ENCODE results near the gene MYOCD.
A peak's percentile ranks its signal among the peaks of the same experiment; 100 is the strongest.

MYOCD gene

GRCh38 chr17:12666718-12667117, 1.0 kb downstream of the MYOCD start:
- Histone ChIP-seq H3F3A (ENCODE audit: control insufficient read depth, insufficient read depth) (no peaks in the 10 kb centered on the region), H3K9me2 (replicated peaks; ENCODE audit: control insufficient read depth, low read length) (no peaks in the 10 kb centered on the region), H3K4me1 (ENCODE audit: control insufficient read depth, low read length) (no peaks in the 10 kb centered on the region), H3K4me3 (ENCODE audit: low read length) (no peak overlapping the region), H3K27me3 (ENCODE audit: control insufficient read depth, low read length) (peaks cover 10% of the 10 kb centered on the region; the same call in 1 of the 2 replicates), H4K20me1 (ENCODE audit: control insufficient read depth, insufficient read depth, low read depth, low read length) (no peaks in the 10 kb centered on the region), H3K36me3 (ENCODE audit: control insufficient read depth, low read length) (no peaks in the 10 kb centered on the region), H3K4me2 (ENCODE audit: low read length) (no peak overlapping the region), H3K27ac (ENCODE audit: low read depth, low read length) (no peak overlapping the region), H3K9me3 (ENCODE audit: control insufficient read depth, insufficient read depth, low read length) (no peaks in the 10 kb centered on the region), H3K79me2 (ENCODE audit: control insufficient read depth, low read length) (no peaks in the 10 kb centered on the region)
- TF ChIP-seq CTCF (IDR thresholded peaks at IDR 0.05; ENCODE audit: low read depth, low read length, poor library complexity, severe bottlenecking) (no peak), EZH2phosphoT487 (IDR thresholded peaks at IDR 0.05; ENCODE audit: borderline replicate concordance, low read length) (no peak)

GRCh38 chr17:12667299-12667958, 1.7 kb downstream of the MYOCD start:
- Histone ChIP-seq H3K27me3 (ENCODE audit: control insufficient read depth, low read length) (peaks cover 10% of the 10 kb centered on the region; the same call in 1 of the 2 replicates), H3K9me2 (replicated peaks; ENCODE audit: control insufficient read depth, low read length) (no peaks in the 10 kb centered on the region), H3F3A (ENCODE audit: control insufficient read depth, insufficient read depth) (no peaks in the 10 kb centered on the region), H3K27ac (ENCODE audit: low read depth, low read length) (no peak overlapping the region), H4K20me1 (ENCODE audit: control insufficient read depth, insufficient read depth, low read depth, low read length) (no peaks in the 10 kb centered on the region), H3K36me3 (ENCODE audit: control insufficient read depth, low read length) (no peaks in the 10 kb centered on the region), H3K4me2 (ENCODE audit: low read length) (no peak overlapping the region), H3K4me1 (ENCODE audit: control insufficient read depth, low read length) (no peaks in the 10 kb centered on the region), H3K79me2 (ENCODE audit: control insufficient read depth, low read length) (no peaks in the 10 kb centered on the region), H3K9me3 (ENCODE audit: control insufficient read depth, insufficient read depth, low read length) (no peaks in the 10 kb centered on the region), H3K4me3 (ENCODE audit: low read length) (no peak overlapping the region)
- TF ChIP-seq CTCF (IDR thresholded peaks at IDR 0.05; ENCODE audit: low read depth, low read length, poor library complexity, severe bottlenecking) (peak; percentile 11), EZH2phosphoT487 (IDR thresholded peaks at IDR 0.05; ENCODE audit: borderline replicate concordance, low read length) (no peak)

GRCh38 chr17:12671906-12672305, 6.2 kb downstream of the MYOCD start:
- no peak overlapping the region for H3K27ac ChIP-seq (ENCODE audit: low read depth, low read length)

More at GRCh38 chr17:12671906-12672305, 6.2 kb downstream of the MYOCD start:
- Histone ChIP-seq H3K36me3 (ENCODE audit: control insufficient read depth, low read length) (no peaks in the 10 kb centered on the region), H3K9me3 (ENCODE audit: control insufficient read depth, insufficient read depth, low read length) (no peaks in the 10 kb centered on the region), H3K4me3 (ENCODE audit: low read length) (no peak overlapping the region), H4K20me1 (ENCODE audit: control insufficient read depth, insufficient read depth, low read depth, low read length) (no peaks in the 10 kb centered on the region), H3K27me3 (ENCODE audit: control insufficient read depth, low read length) (peaks cover 2% of the 10 kb centered on the region; the same call in 1 of the 2 replicates), H3K4me1 (ENCODE audit: control insufficient read depth, low read length) (no peaks in the 10 kb centered on the region), H3K79me2 (ENCODE audit: control insufficient read depth, low read length) (no peaks in the 10 kb centered on the region), H3F3A (ENCODE audit: control insufficient read depth, insufficient read depth) (no peaks in the 10 kb centered on the region), H3K9me2 (replicated peaks; ENCODE audit: control insufficient read depth, low read length) (no peaks in the 10 kb centered on the region), H3K4me2 (ENCODE audit: low read length) (no peak overlapping the region)
- no peak for TF ChIP-seq EZH2phosphoT487 (IDR thresholded peaks at IDR 0.05; ENCODE audit: borderline replicate concordance, low read length)
- TF ChIP-seq CTCF (IDR thresholded peaks at IDR 0.05; ENCODE audit: low read depth, low read length, poor library complexity, severe bottlenecking), result no peak
